Esophagus muscularis mucosa (tissue), 4 donors: ENCODE results near the gene MOSMO.

ENCODE experiments used
- EP300 ChIP-seq: sonication (generic); formaldehyde crosslinking; IDR thresholded peaks from one replicate; pipeline ENCODE4 v1.6.1; 2017; ENCODE audit warnings: antibody characterized with exemption
- POLR2A ChIP-seq: fragments of 450-650 bp; IDR thresholded peaks from one replicate; pipeline ENCODE4 v1.6.1; 2017; ENCODE audit warnings: antibody characterized with exemption, moderate library complexity, mild to moderate bottlenecking, low read depth
- POLR2AphosphoS5 ChIP-seq, 2 donors: sonication (generic); formaldehyde crosslinking; IDR thresholded peaks; one replicate each; pipeline ENCODE4 v1.6.1; 2017; ENCODE audit warnings: antibody characterized with exemption in 2 of 2
- TF ChIP-seq, protein P1 (sequence below), 3 experiments: fragments of 200-600 bp in 2 of 3; fragments of 450-650 bp in 1 of 3; sonication (generic) in 2 of 3; IDR thresholded peaks; one replicate each; pipeline ENCODE4 v1.5.1; 2017 to 2019; ENCODE audit warnings: antibody characterized with exemption in 3 of 3, mild to moderate bottlenecking in 2 of 3, moderate library complexity in 1 of 3

DNA sequence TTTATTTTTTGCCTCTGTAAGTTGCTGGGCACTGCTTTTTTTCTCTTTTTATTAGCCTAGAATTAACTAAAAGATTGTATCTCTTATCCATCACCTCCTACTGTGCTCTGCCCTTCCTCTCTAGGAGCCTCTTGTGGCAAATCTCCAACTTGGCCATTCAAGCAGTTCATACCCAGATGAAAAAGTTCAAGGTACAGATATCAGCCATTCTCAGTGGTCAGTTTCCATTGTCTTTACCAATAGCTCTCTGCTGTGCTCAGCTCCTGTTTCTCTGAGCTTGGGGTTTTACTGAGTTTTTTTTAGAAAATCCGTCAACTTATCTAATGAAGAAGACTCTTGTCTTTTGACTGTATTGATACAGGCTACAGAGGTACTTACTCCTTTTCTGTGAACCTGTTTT, 15.6 kb downstream of the MOSMO start:
- TF ChIP-seq, protein P1, sequence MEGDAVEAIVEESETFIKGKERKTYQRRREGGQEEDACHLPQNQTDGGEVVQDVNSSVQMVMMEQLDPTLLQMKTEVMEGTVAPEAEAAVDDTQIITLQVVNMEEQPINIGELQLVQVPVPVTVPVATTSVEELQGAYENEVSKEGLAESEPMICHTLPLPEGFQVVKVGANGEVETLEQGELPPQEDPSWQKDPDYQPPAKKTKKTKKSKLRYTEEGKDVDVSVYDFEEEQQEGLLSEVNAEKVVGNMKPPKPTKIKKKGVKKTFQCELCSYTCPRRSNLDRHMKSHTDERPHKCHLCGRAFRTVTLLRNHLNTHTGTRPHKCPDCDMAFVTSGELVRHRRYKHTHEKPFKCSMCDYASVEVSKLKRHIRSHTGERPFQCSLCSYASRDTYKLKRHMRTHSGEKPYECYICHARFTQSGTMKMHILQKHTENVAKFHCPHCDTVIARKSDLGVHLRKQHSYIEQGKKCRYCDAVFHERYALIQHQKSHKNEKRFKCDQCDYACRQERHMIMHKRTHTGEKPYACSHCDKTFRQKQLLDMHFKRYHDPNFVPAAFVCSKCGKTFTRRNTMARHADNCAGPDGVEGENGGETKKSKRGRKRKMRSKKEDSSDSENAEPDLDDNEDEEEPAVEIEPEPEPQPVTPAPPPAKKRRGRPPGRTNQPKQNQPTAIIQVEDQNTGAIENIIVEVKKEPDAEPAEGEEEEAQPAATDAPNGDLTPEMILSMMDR (IDR thresholded peaks at IDR 0.05): no peak
- TF ChIP-seq POLR2A (no peak), EP300 (no peak), POLR2AphosphoS5 (IDR thresholded peaks at IDR 0.05) (no peak)
